Neural cell (in vitro differentiated cells): ENCODE measurements around the gene MS4A15.

Source experiments
- CTCF ChIP-seq: fragments of 450-650 bp; IDR thresholded peaks from 2 replicates; pipeline ENCODE4 v1.5.1; 2014; ENCODE audit warnings: antibody characterized with exemption, mild to moderate bottlenecking, moderate library complexity; ENCODE audit not compliant: poor library complexity, severe bottlenecking
- EP300 ChIP-seq: fragments of 450-650 bp; conservative IDR thresholded peaks from 2 replicates; pipeline ENCODE4 v1.6.1; 2014; ENCODE audit warnings: antibody characterized with exemption, mild to moderate bottlenecking, moderate library complexity; ENCODE audit not compliant: poor library complexity, severe bottlenecking
- EZH2 ChIP-seq: fragments of 200-600, 300-800 bp; shearing (Covaris generic), sonication (generic); IDR thresholded peaks from 2 replicates; pipeline ENCODE4 v1.6.1; 2014; ENCODE audit warnings: antibody characterized with exemption, low read length, borderline replicate concordance, mild to moderate bottlenecking; ENCODE audit not compliant: insufficient read depth, poor library complexity, severe bottlenecking
- POLR2AphosphoS5 ChIP-seq: IDR thresholded peaks from 2 replicates; pipeline ENCODE4 v1.6.1; 2012
- SMC3 ChIP-seq: fragments of 450-650 bp; conservative IDR thresholded peaks from 2 replicates; pipeline ENCODE4 v1.6.1; 2014; ENCODE audit warnings: antibody characterized with exemption, mild to moderate bottlenecking, moderate library complexity; ENCODE audit not compliant: poor library complexity
- TAF1 ChIP-seq: IDR thresholded peaks from 2 replicates; pipeline ENCODE4 v1.6.1; 2012; ENCODE audit warnings: low read depth

GRCh38 chr11:60810151-60810550 lies 53.5 kb downstream of the MS4A15 start:
- TF ChIP-seq EZH2 = no peak
- TF ChIP-seq CTCF = no peak
- no peak for TF ChIP-seq POLR2AphosphoS5
- no peak for TF ChIP-seq EP300
- TF ChIP-seq TAF1 = no peak
- no peak for TF ChIP-seq SMC3
